GM23338 (cell line): ENCODE data around the gene ARHGDIA. TPM values are rescaled to one million over a fixed set of nuclear protein-coding genes. Genes with fewer than 3 reads are reported as not detected.

ENCODE experiments used
- ATAC-seq: fragments of 200-7000 bp; cut with Tn5 transposase; 3 replicates; pipeline ENCODE4 v1.9.1; 2020
- DNase-seq: peaks from one replicate; pipeline ENCODE4 v3.0.0-alpha.2; 2015; ENCODE audit warnings: low spot score
- H2AFZ ChIP-seq: fragments of 200-600 bp; sonication (generic); 2 replicates; pipeline ENCODE4 v1.8.0; 2016; ENCODE audit warnings: antibody characterized with exemption, mild to moderate bottlenecking, moderate library complexity
- H3F3A ChIP-seq: fragments of 200-600 bp; sonication (generic); replicated peaks from 2 replicates; pipeline ENCODE4 v1.8.0; 2017; ENCODE audit warnings: antibody characterized with exemption, mixed run types, low read depth
- H3K27ac ChIP-seq: fragments of 200-600 bp; sonication (generic); 2 replicates; pipeline ENCODE4 v1.6.1; 2016; ENCODE audit warnings: low read depth
- H3K27me3 ChIP-seq: fragments of 200-600 bp; sonication (generic); 2 replicates; pipeline ENCODE4 v1.8.0; 2016; ENCODE audit warnings: mild to moderate bottlenecking, mixed run types, moderate library complexity; ENCODE audit not compliant: insufficient read depth
- H3K36me3 ChIP-seq: fragments of 200-600 bp; sonication (generic); 2 replicates; pipeline ENCODE4 v1.8.0; 2016; ENCODE audit warnings: mild to moderate bottlenecking; ENCODE audit not compliant: insufficient read depth
- H3K4me1 ChIP-seq: fragments of 200-600 bp; sonication (generic); 2 replicates; pipeline ENCODE4 v1.8.0; 2016; ENCODE audit warnings: mild to moderate bottlenecking, moderate library complexity; ENCODE audit not compliant: insufficient read depth
- H3K4me2 ChIP-seq: fragments of 200-600 bp; sonication (generic); 2 replicates; pipeline ENCODE4 v1.7.1; 2017; ENCODE audit warnings: mixed run types
- H3K4me3 ChIP-seq: fragments of 200-600 bp; sonication (generic); 2 replicates; pipeline ENCODE4 v1.6.1; 2016; ENCODE audit warnings: mixed run types
- H3K79me2 ChIP-seq: fragments of 200-600 bp; sonication (generic); replicated peaks from 2 replicates; pipeline ENCODE4 v1.8.0; 2017; ENCODE audit warnings: mild to moderate bottlenecking; ENCODE audit not compliant: insufficient read depth
- H3K9me2 ChIP-seq: fragments of 200-600 bp; sonication (generic); 2 replicates; pipeline ENCODE4 v1.8.0; 2017; ENCODE audit not compliant: insufficient read depth
- H4K20me1 ChIP-seq: fragments of 200-600 bp; sonication (generic); replicated peaks from 2 replicates; pipeline ENCODE4 v1.8.0; 2017; ENCODE audit warnings: mild to moderate bottlenecking; ENCODE audit not compliant: insufficient read depth
- H3K27ac Mint-ChIP-seq: 2 replicates; pipeline ENCODE4 v1.8.0; 2020; ENCODE audit warnings: inconsistent platforms, mild to moderate bottlenecking, moderate library complexity, mixed read lengths
- H3K27me3 Mint-ChIP-seq: 3 replicates; pipeline ENCODE4 v1.8.0; 2022; ENCODE audit warnings: low read depth, mild to moderate bottlenecking, moderate library complexity, mixed read lengths, inconsistent platforms; ENCODE audit not compliant: insufficient read depth, poor library complexity
- H3K36me3 Mint-ChIP-seq: 3 replicates; pipeline ENCODE4 v1.8.0; 2021; ENCODE audit warnings: low read depth, mild to moderate bottlenecking, inconsistent platforms, moderate library complexity, mixed read lengths
- H3K4me1 Mint-ChIP-seq: 3 replicates; pipeline ENCODE4 v1.8.0; 2020; ENCODE audit warnings: mild to moderate bottlenecking, inconsistent platforms, mixed read lengths
- H3K4me3 Mint-ChIP-seq: 3 replicates; pipeline ENCODE4 v1.8.0; 2021; ENCODE audit warnings: moderate library complexity, mild to moderate bottlenecking, inconsistent platforms, mixed read lengths
- H3K9me3 Mint-ChIP-seq: 3 replicates; pipeline ENCODE4 v1.8.0; 2020; ENCODE audit warnings: moderate library complexity, mild to moderate bottlenecking, inconsistent platforms, mixed read lengths
- EZH2 ChIP-seq: fragments of 200-600 bp; sonication (generic); IDR thresholded peaks from one replicate; pipeline ENCODE4 v1.8.0; 2017; ENCODE audit warnings: antibody characterized with exemption, mild to moderate bottlenecking, low read depth; ENCODE audit not compliant: unreplicated experiment
- EZH2phosphoT487 ChIP-seq: fragments of 200-600 bp; sonication (generic); IDR thresholded peaks from one replicate; pipeline ENCODE4 v1.8.1; 2018; ENCODE audit warnings: antibody characterized with exemption; ENCODE audit not compliant: unreplicated experiment
- JUNB ChIP-seq: IDR thresholded peaks from one replicate; pipeline ENCODE4 v1.6.1; 2016; ENCODE audit warnings: antibody characterized with exemption; ENCODE audit not compliant: unreplicated experiment
- NANOG ChIP-seq: IDR thresholded peaks from 2 replicates; pipeline ENCODE4 v1.6.1; 2016; ENCODE audit warnings: antibody characterized with exemption, borderline replicate concordance
- POLR2AphosphoS5 ChIP-seq: IDR thresholded peaks from 2 replicates; pipeline ENCODE4 v1.6.1; 2016; ENCODE audit warnings: antibody characterized with exemption, low read depth
- STAT1 ChIP-seq: IDR thresholded peaks from one replicate; pipeline ENCODE4 v1.6.1; 2016; ENCODE audit warnings: antibody characterized with exemption; ENCODE audit not compliant: unreplicated experiment
- ZNF114 ChIP-seq: fragments of 250-450 bp; sonication (Bioruptor Pico); IDR thresholded peaks from 2 replicates; pipeline ENCODE4 v1.5.0; 2020; ENCODE audit warnings: mild to moderate bottlenecking, moderate library complexity
- ZNF331 ChIP-seq: fragments of 250-450 bp; sonication (Bioruptor Pico); IDR thresholded peaks from 2 replicates; pipeline ENCODE4 v1.5.0; 2020; ENCODE audit warnings: low read depth, mild to moderate bottlenecking, moderate library complexity
- polyA plus RNA-seq: library from polyadenylated mRNA; unstranded; fragments of >200 nt; fragmentation: Nextera tagmentation; extraction: Ambion mirVana; gene quantifications from 2 replicates; pipeline ENCODE4 v1.2.1, GENCODE V29; 2016
- total RNA-seq: library from RNA; depleted of rRNA; stranded (reverse); fragments of >200 nt; shearing (Covaris generic); gene quantifications from 2 replicates; pipeline ENCODE4 v1.2.3, GENCODE V29; 2014
- TF ChIP-seq, protein P1 (sequence below): IDR thresholded peaks from one replicate; pipeline ENCODE4 v1.6.1; 2018; ENCODE audit warnings: antibody characterized with exemption; ENCODE audit not compliant: unreplicated experiment
- TF ChIP-seq, protein P2 (sequence below): IDR thresholded peaks from 2 replicates; pipeline ENCODE4 v1.6.1; 2016; ENCODE audit warnings: antibody characterized with exemption
- TF ChIP-seq, protein P3 (sequence below), 2 experiments: fragments of 200-600 bp in 1 of 2; sonication (generic) in 1 of 2; conservative IDR thresholded peaks; 2 replicates each; pipeline versions ENCODE4 v1.5.1 to v1.6.1; 2016 to 2017; ENCODE audit warnings: antibody characterized with exemption in 2 of 2, low read depth in 2 of 2, mild to moderate bottlenecking in 2 of 2, moderate library complexity in 1 of 2

ARHGDIA gene
- total and polyA plus RNA-seq, 2 experiments from 2014 or later = 125 to 140 TPM

DNA sequence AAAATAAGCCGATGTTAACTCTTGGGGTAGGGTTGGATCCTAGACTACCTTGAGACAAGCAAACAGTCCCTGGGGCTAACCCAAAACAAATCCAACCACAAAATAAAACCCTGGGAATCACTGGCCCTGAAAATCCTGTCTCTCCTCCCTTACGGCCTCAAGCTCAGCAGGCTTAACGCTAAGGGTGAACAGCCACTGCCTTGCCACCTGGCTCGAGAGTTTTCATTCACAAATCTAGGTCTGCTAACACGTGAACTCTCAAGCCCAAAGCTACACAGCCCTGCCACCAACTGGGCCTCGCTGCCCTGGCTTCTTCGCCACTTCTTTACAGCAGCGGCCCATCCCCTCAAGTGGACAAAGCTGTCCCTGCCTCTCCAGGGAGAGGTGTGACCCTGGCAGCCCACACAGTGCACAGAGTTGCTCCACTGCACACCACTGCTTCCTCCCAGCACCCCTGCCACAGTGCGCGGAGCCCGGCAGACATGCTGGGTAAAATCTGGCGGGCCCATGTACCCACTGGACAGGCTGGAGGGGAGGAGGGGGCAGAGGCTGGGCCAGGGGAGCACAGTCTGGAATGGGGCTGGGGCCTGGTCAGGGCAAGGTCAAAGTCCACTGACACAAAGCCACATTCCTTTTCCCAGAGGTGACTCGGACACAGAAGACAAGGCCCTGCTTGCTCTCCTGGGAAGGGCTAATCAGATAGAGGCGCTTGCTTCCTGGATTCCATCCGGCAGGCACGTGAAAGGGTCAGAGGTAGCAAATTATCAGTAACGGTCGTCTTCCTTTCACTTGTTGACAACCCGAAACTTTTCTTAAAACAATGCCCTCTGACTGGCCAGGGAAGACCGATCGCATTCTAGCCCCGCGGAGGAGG lies 39.1 kb upstream of the ARHGDIA start (continued):
- TF ChIP-seq, protein P1, sequence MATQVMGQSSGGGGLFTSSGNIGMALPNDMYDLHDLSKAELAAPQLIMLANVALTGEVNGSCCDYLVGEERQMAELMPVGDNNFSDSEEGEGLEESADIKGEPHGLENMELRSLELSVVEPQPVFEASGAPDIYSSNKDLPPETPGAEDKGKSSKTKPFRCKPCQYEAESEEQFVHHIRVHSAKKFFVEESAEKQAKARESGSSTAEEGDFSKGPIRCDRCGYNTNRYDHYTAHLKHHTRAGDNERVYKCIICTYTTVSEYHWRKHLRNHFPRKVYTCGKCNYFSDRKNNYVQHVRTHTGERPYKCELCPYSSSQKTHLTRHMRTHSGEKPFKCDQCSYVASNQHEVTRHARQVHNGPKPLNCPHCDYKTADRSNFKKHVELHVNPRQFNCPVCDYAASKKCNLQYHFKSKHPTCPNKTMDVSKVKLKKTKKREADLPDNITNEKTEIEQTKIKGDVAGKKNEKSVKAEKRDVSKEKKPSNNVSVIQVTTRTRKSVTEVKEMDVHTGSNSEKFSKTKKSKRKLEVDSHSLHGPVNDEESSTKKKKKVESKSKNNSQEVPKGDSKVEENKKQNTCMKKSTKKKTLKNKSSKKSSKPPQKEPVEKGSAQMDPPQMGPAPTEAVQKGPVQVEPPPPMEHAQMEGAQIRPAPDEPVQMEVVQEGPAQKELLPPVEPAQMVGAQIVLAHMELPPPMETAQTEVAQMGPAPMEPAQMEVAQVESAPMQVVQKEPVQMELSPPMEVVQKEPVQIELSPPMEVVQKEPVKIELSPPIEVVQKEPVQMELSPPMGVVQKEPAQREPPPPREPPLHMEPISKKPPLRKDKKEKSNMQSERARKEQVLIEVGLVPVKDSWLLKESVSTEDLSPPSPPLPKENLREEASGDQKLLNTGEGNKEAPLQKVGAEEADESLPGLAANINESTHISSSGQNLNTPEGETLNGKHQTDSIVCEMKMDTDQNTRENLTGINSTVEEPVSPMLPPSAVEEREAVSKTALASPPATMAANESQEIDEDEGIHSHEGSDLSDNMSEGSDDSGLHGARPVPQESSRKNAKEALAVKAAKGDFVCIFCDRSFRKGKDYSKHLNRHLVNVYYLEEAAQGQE = no peak
- TF ChIP-seq ZNF331 (CRISPR knock-in tag) (no peak), STAT1 (no peak), POLR2AphosphoS5 (no peak), ZNF114 (CRISPR knock-in tag) (no peak), EZH2 (no peak), EZH2phosphoT487 (no peak), NANOG (no peak)
- TF ChIP-seq, protein P2, sequence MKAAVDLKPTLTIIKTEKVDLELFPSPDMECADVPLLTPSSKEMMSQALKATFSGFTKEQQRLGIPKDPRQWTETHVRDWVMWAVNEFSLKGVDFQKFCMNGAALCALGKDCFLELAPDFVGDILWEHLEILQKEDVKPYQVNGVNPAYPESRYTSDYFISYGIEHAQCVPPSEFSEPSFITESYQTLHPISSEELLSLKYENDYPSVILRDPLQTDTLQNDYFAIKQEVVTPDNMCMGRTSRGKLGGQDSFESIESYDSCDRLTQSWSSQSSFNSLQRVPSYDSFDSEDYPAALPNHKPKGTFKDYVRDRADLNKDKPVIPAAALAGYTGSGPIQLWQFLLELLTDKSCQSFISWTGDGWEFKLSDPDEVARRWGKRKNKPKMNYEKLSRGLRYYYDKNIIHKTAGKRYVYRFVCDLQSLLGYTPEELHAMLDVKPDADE = no peak

DNA sequence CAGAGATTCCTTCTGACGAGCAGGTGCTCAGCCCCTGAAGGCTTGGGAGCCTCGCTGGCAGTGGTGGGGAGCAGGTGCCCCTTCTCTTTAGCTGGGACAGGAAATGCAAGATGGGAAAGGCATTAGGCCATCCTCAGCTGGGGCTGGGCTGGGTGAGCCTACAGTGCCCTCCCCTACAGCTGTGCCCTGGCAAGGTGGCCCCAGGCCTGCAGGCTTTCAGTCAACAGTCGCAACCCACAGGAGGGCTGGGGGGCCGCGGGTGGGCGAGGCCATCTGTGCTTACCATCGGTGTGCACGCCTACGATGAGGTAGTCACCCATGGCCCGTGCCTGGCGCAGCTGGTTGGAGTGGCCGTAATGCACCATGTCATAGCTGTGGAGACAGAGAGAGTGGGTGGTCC lies 38.1 kb upstream of the ARHGDIA start:
- no peak overlapping the region for H2AFZ ChIP-seq
- H3K4me1 ChIP-seq = peaks cover 6% of the 10 kb centered on the region
- Mint-ChIP-seq H3K4me3 (no peak overlapping the region), H3K36me3 (peaks cover 18% of the 10 kb centered on the region), H3K27me3 (peaks cover 9% of the 10 kb centered on the region), H3K4me1 (peaks cover 3% of the 10 kb centered on the region; the same call in 1 of the 3 replicates), H3K9me3 (no peaks in the 10 kb centered on the region), H3K27ac (no peak overlapping the region)
- H3K27me3 ChIP-seq = no peaks in the 10 kb centered on the region
- H3K4me2 ChIP-seq = no peak overlapping the region
- no peak overlapping the region for H3K27ac ChIP-seq
- peaks cover 22% of the 10 kb centered on the region for H3F3A ChIP-seq
- H4K20me1 ChIP-seq = peaks cover 9% of the 10 kb centered on the region
- H3K4me3 ChIP-seq = no peak overlapping the region
- no peak for ATAC-seq
- H3K79me2 ChIP-seq = peaks cover 7% of the 10 kb centered on the region
- peaks cover 6% of the 10 kb centered on the region; the same call in 1 of the 2 replicates for H3K36me3 ChIP-seq
- DNase-seq = no peak
- no peaks in the 10 kb centered on the region for H3K9me2 ChIP-seq
- TF ChIP-seq, protein P3, sequence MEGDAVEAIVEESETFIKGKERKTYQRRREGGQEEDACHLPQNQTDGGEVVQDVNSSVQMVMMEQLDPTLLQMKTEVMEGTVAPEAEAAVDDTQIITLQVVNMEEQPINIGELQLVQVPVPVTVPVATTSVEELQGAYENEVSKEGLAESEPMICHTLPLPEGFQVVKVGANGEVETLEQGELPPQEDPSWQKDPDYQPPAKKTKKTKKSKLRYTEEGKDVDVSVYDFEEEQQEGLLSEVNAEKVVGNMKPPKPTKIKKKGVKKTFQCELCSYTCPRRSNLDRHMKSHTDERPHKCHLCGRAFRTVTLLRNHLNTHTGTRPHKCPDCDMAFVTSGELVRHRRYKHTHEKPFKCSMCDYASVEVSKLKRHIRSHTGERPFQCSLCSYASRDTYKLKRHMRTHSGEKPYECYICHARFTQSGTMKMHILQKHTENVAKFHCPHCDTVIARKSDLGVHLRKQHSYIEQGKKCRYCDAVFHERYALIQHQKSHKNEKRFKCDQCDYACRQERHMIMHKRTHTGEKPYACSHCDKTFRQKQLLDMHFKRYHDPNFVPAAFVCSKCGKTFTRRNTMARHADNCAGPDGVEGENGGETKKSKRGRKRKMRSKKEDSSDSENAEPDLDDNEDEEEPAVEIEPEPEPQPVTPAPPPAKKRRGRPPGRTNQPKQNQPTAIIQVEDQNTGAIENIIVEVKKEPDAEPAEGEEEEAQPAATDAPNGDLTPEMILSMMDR (conservative IDR thresholded peaks at IDR 0.05; ENCODE audit: low read depth in 2 of 2) = no peak
- TF ChIP-seq POLR2AphosphoS5 (no peak), JUNB (no peak), ZNF114 (CRISPR knock-in tag) (no peak)
- TF ChIP-seq, protein P1 = no peak
